NCI-H128 (cell line): ENCODE results near the gene TNKS1BP1.
"Not testable (repeated sequence)": the region's sequence is repeated elsewhere in the genome, so short reads cannot be mapped to it uniquely, and the experiment has no call there.

Source experiments
- DNase-seq: peaks from one replicate; lab custom pipeline; 2025; ENCODE audit not compliant: unreplicated experiment; lab: John Stamatoyannopoulos, UW

TNKS1BP1 gene

GRCh38 chr11:57294225-57295131 lies 30.3 kb downstream of the TNKS1BP1 start:
- DNase-seq: no peak

- DNase-seq: no peak
Observed at GRCh38 chr11:57290288-57290687, 34.5 kb downstream of the TNKS1BP1 start.

GRCh38 chr11:57288771-57289579 lies 35.8 kb downstream of the TNKS1BP1 start:
- no peak for DNase-seq

- DNase-seq: no peak
Observed at GRCh38 chr11:57287884-57288283, 36.9 kb downstream of the TNKS1BP1 start.

DNA sequence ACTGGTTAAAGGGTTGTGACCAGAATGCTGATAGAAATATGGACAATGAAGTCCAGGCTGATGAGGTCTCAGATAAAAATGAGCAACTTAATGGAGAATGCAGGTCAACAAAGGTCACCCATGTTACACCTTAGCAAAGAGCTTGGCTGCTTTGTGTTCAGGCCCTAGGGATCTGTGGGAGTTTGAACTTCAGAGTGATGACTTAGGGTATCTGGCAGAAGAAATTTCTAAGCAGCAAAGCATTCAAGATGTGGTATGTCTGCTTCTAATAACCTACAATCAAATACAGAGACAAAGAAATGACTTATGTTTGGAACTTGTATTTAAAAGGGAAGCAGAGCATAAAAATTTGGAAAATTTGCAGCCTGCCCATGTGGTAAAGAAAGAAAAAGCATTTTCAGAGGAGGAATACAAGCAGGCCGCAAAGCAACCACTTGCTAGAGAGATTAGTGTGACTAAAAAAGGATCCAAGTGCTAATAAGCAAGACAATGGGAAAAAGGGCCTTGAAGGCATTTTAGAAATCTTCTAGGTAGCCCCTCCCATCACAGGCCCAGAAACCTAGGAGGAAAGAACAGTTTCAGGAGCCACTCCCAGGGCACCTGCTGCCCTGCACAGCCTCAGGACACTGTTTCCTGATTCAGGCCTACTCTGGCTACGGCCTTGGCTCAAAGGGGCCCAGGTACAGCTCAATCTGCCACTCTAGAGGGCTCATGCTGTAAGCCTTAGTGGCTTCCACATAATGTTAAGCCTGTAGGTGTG lies 41.3 kb downstream of the TNKS1BP1 start:
- DNase-seq: no peak

GRCh38 chr11:57281546-57281945 lies 43.2 kb downstream of the TNKS1BP1 start:
- not testable (repeated sequence) for DNase-seq

GRCh38 chr11:57279116-57279515 lies 45.6 kb downstream of the TNKS1BP1 start:
- DNase-seq: no peak

DNA sequence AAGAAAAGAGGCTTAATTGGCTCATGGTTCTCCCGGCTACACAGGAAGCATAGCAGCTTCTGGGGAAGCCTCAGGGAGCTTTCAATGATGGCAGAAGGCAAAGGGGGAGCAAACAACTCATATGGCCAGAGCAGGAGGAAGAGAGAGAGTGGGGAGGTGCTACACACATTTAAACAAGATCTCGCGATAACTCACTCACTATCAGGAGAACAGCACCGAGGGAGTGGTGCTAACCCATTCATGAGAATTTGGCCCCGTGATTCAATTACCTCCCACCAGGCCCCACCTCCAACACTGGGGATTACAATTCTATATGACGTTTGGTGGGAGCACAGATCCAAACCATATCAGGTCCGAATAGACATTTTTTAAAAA lies 46.0 kb downstream of the TNKS1BP1 start:
- no peak for DNase-seq

GRCh38 chr11:57277845-57278720 lies 46.7 kb downstream of the TNKS1BP1 start:
- peak; percentile 41 for DNase-seq

- no peak for DNase-seq
Observed at GRCh38 chr11:57276971-57277675, 47.6 kb downstream of the TNKS1BP1 start.

GRCh38 chr11:57276169-57276970 lies 48.4 kb downstream of the TNKS1BP1 start:
- no peak for DNase-seq

DNA sequence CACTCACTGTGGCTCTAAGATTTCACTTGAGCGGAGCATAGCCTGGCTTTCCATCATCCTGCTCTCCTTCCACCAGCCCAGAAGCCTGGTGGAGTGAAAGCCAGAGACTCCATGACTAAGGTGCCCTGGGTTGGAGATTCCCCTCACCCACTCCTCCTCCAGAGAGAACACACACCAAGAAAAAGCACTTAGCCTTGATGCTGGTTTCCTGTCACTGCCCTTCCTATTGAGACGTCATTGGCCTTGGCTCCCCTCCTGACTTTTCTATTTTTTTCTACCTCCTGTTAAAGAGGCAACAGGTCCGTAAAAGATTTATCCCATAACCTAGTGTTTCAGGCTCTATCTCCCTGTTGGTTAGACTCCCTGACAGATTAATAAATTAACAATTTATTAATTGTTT lies 49.2 kb downstream of the TNKS1BP1 start:
- no peak for DNase-seq

DNA sequence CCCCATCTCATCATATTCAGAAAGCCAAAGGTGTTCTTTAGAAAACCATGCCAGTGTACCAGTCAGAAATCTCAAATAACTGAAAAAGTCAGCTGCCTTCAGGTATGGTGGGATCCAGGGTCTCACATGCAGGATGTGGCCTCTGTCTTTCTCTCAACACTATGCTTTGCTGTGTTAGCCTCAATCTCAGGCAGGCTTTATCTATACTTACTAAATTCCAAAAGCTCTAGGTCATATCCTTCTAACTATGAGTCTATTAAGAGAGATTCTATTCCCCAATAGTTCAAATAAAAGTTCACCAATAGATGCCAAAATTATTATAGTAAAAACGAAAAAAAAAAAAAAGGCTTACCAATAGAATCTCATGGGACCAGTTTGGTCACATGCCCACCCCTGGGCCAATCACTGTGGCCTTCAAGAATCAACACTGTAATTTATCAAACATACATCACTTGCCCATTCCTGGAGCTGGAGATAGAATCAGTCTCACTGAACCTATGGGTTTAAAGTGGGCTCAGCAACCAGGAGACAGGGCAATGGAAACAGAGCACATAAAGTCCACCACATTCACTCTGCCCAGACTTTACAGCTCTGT lies 49.8 kb downstream of the TNKS1BP1 start:
- DNase-seq: no peak

DNA sequence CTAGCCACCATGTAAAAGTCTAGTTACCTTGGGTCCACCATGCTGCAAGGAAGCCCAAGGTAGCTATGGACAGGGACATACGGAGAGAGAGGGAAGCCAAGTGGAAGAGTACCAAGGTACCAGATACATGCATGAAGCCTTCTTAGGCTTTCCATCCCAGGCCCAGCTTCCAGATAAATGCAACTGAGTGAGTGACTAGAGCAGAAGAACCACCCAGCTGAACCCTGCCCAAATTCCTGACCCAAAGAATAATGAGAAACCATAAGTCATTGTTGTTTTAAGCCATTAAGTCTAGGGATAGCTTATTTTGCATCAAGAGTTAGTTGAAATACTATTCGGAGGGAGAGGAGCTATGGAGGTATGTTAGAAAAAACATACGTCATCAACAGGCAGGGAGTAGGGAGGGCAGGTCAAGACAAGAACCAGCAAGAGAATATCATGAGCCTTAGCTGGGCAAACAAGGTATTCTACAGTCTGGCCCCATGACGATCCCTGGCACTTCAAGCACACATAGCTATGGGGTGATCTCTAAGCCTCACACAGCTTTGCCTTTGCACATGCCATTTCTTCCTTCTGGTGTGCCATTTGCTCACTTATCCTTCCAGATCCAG lies 51.2 kb downstream of the TNKS1BP1 start:
- DNase-seq: no peak

- no peak for DNase-seq
Observed at GRCh38 chr11:57269571-57270021, 55.2 kb downstream of the TNKS1BP1 start.

- DNase-seq: no peak
Observed at GRCh38 chr11:57266157-57266556, 58.6 kb downstream of the TNKS1BP1 start.

DNA sequence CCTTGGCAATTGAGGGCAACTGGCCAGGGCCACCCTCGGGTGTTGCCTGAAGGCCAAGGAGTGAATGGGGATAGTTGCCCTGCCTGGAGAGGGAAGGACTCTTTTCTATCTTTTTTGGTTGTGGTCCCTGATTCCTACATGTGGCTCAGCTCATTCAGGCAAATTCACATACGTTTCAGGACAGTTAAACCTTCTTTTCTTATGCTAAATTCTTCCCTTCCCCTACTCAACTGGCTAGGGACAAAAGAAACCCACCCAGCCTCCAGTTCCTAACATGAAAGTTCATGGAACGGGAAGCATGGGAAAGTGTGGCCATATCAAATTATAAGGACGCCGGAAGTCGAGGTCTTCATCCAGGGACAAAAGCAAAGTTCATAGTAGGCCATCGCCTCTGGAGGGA lies 61.4 kb downstream of the TNKS1BP1 start:
- DNase-seq: no peak

GRCh38 chr11:57262157-57262556 lies 62.6 kb downstream of the TNKS1BP1 start:
- no peak for DNase-seq
